Liver (tissue), 9 donors: Measurements from ENCODE around the gene TBC1D7. TPM values are rescaled to one million over a fixed set of nuclear protein-coding genes. Genes with fewer than 3 reads are reported as not detected.

Experiments
- DNase-seq: peaks from one replicate; pipeline ENCODE4 v3.0.0-alpha.2; 2017; ENCODE audit warnings: low spot score
- H3K27ac ChIP-seq, 2 donors: one replicate each; pipeline ENCODE4 v1.7.0; 2013; ENCODE audit warnings: inconsistent platforms in 2 of 2, low read length in 2 of 2, control low read depth in 1 of 2, low read depth in 1 of 2, mild to moderate bottlenecking in 1 of 2
- H3K27me3 ChIP-seq, 4 donors: one replicate each; pipeline versions ENCODE4 v1.6.1 to v1.7.0; 2013; ENCODE audit warnings: low read length in 3 of 4, inconsistent platforms in 1 of 4, mild to moderate bottlenecking in 1 of 4, moderate library complexity in 1 of 4; ENCODE audit not compliant: control insufficient read depth in 4 of 4, insufficient read depth in 4 of 4
- H3K36me3 ChIP-seq, 4 donors: one replicate each; pipeline versions ENCODE4 v1.6.1 to v1.7.0; 2013; ENCODE audit warnings: low read length in 3 of 4, mild to moderate bottlenecking in 3 of 4, low read depth in 1 of 4, moderate library complexity in 1 of 4; ENCODE audit not compliant: control insufficient read depth in 4 of 4, insufficient read depth in 3 of 4
- H3K4me1 ChIP-seq, 4 donors: one replicate each; pipeline versions ENCODE4 v1.6.1 to v1.7.0; 2013; ENCODE audit warnings: low read length in 3 of 4, mild to moderate bottlenecking in 3 of 4, moderate library complexity in 1 of 4; ENCODE audit not compliant: control insufficient read depth in 4 of 4, insufficient read depth in 4 of 4
- H3K4me3 ChIP-seq, 3 donors: one replicate each; pipeline versions ENCODE4 v1.6.1 to v1.7.0; 2013; ENCODE audit warnings: low read length in 3 of 3, control low read depth in 1 of 3, low read depth in 1 of 3, mild to moderate bottlenecking in 1 of 3
- H3K9ac ChIP-seq, 2 donors: one replicate each; pipeline ENCODE4 v1.7.0; 2013; ENCODE audit warnings: low read length in 2 of 2, mild to moderate bottlenecking in 2 of 2, moderate library complexity in 2 of 2, control low read depth in 1 of 2, low read depth in 1 of 2
- H3K9me3 ChIP-seq, 4 donors: one replicate each; pipeline versions ENCODE4 v1.6.1 to v1.7.0; 2013; ENCODE audit warnings: low read length in 3 of 4; ENCODE audit not compliant: control insufficient read depth in 4 of 4
- CTCF ChIP-seq: fragments of 150-350 bp; IDR thresholded peaks from 2 replicates; pipeline ENCODE4 v1.5.1; 2017; ENCODE audit warnings: improper control_type of control experiment, low read depth, low read length; ENCODE audit not compliant: missing input control
- EGR1 ChIP-seq, 2 donors: IDR thresholded peaks; 2 replicates each; pipeline ENCODE4 v1.6.1; 2016 to 2018; ENCODE audit warnings: antibody characterized with exemption in 2 of 2, low read depth in 2 of 2
- FOXA1 ChIP-seq: IDR thresholded peaks from 2 replicates; pipeline ENCODE4 v1.6.1; 2016; ENCODE audit warnings: antibody characterized with exemption
- FOXA2 ChIP-seq: IDR thresholded peaks from 2 replicates; pipeline ENCODE4 v1.6.1; 2016; ENCODE audit warnings: antibody characterized with exemption
- GABPA ChIP-seq, 2 donors: IDR thresholded peaks in 1 of 2; conservative IDR thresholded peaks in 1 of 2; 2 replicates each; pipeline ENCODE4 v1.6.1; 2016; ENCODE audit warnings: antibody characterized with exemption in 2 of 2, mild to moderate bottlenecking in 1 of 2, moderate library complexity in 1 of 2
- HNF4A ChIP-seq, 2 donors: conservative IDR thresholded peaks; 2 replicates each; pipeline ENCODE4 v1.6.1; 2016; ENCODE audit warnings: antibody characterized with exemption in 2 of 2, mild to moderate bottlenecking in 2 of 2
- HNF4G ChIP-seq: IDR thresholded peaks from 2 replicates; pipeline ENCODE4 v1.6.1; 2016; ENCODE audit warnings: antibody characterized with exemption
- MAX ChIP-seq: IDR thresholded peaks from 2 replicates; pipeline ENCODE4 v1.6.1; 2016; ENCODE audit warnings: antibody characterized with exemption
- NR2F2 ChIP-seq: IDR thresholded peaks from 2 replicates; pipeline ENCODE4 v1.6.1; 2016; ENCODE audit warnings: antibody characterized with exemption
- RAD21 ChIP-seq, 2 donors: IDR thresholded peaks; 2 replicates each; pipeline ENCODE4 v1.6.1; 2016; ENCODE audit warnings: antibody characterized with exemption in 2 of 2, mild to moderate bottlenecking in 2 of 2
- REST ChIP-seq: IDR thresholded peaks from 2 replicates; pipeline ENCODE4 v1.6.1; 2016; ENCODE audit warnings: antibody characterized with exemption, mild to moderate bottlenecking
- RXRA ChIP-seq, 2 donors: IDR thresholded peaks; 2 replicates each; pipeline ENCODE4 v1.6.1; 2017 to 2018; ENCODE audit warnings: antibody characterized with exemption in 2 of 2, mild to moderate bottlenecking in 1 of 2
- SP1 ChIP-seq: IDR thresholded peaks from 2 replicates; pipeline ENCODE4 v1.6.1; 2018; ENCODE audit warnings: antibody characterized with exemption, mild to moderate bottlenecking
- TAF1 ChIP-seq: conservative IDR thresholded peaks from 2 replicates; pipeline ENCODE4 v1.6.1; 2016; ENCODE audit warnings: antibody characterized with exemption, mild to moderate bottlenecking
- YY1 ChIP-seq: IDR thresholded peaks from 2 replicates; pipeline ENCODE4 v1.6.1; 2016; ENCODE audit warnings: antibody characterized with exemption, mild to moderate bottlenecking
- WGBS: extraction: QIAGEN DNeasy Blood & Tissue Kit; methylation state at CpG from one replicate; pipeline ENCODE4 v1.1.7; 2013; 5-methylcytosine and 5-hydroxymethylcytosine counted together
- polyA plus RNA-seq, 2 donors: library from polyadenylated mRNA; stranded (reverse) in 1 of 2; unstranded in 1 of 2; fragments of 200-250 nt in 1 of 2; fragments of >200 nt in 1 of 2; fragmentation: Nextera tagmentation in 1 of 2; extraction: Ambion mirVana in 1 of 2; gene quantifications; one replicate each; pipeline versions ENCODE4 v1.2.1 to v1.2.3, GENCODE V29; 2013 to 2015
- total RNA-seq, 2 donors: library from RNA; depleted of rRNA; stranded (reverse); fragments of >200 nt; gene quantifications; one replicate each; pipeline ENCODE4 v1.2.3, GENCODE V29; 2014
- TF ChIP-seq, protein P1 (sequence below): IDR thresholded peaks from 2 replicates; pipeline ENCODE4 v1.6.1; 2016; ENCODE audit warnings: antibody characterized with exemption
- donor health status: healthy.
- donor health status: healthy.
- donor health status: healthy.
- donor health status: healthy.
- donor health status: healthy.

TBC1D7 gene
- total and polyA plus RNA-seq, 4 donors = 9.6 to 18.8 (median 10.6) TPM

GRCh38 chr6:13296536-13296997 is 31.8 kb downstream of the TBC1D7 start:
- Histone ChIP-seq H3K36me3 (peaks cover 2 to 27% (median 16%) of the 10 kb centered on the region in 4 donors), H3K4me1 (no peaks in the 10 kb centered on the region), H3K27me3 (no peaks in the 10 kb centered on the region), H3K9me3 (no peaks in the 10 kb centered on the region), H3K9ac (no peak overlapping the region), H3K27ac (no peak overlapping the region), H3K4me3 (no peak overlapping the region)
- WGBS = 97% methylated on average over 9 of the region's 9 CpGs
- DNase-seq = no peak
- no peak for TF ChIP-seq FOXA2
- no peak for TF ChIP-seq REST
- no peak for TF ChIP-seq EGR1 (IDR thresholded peaks at IDR 0.05; ENCODE audit: low read depth in 2 of 2)
- TF ChIP-seq NR2F2 = no peak
- no peak for TF ChIP-seq HNF4A (conservative IDR thresholded peaks at IDR 0.05)
- TF ChIP-seq HNF4G = no peak
- no peak for TF ChIP-seq CTCF
- no peak for TF ChIP-seq RXRA (IDR thresholded peaks at IDR 0.05)
- no peak for TF ChIP-seq GABPA (IDR thresholded peaks at IDR 0.05 in 1 of 2, conservative IDR thresholded peaks at IDR 0.05 in 1 of 2)
- no peak for TF ChIP-seq RAD21 (IDR thresholded peaks at IDR 0.05)
- TF ChIP-seq, protein P1, sequence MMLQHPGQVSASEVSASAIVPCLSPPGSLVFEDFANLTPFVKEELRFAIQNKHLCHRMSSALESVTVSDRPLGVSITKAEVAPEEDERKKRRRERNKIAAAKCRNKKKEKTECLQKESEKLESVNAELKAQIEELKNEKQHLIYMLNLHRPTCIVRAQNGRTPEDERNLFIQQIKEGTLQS = no peak
- TF ChIP-seq TAF1 = no peak

DNA sequence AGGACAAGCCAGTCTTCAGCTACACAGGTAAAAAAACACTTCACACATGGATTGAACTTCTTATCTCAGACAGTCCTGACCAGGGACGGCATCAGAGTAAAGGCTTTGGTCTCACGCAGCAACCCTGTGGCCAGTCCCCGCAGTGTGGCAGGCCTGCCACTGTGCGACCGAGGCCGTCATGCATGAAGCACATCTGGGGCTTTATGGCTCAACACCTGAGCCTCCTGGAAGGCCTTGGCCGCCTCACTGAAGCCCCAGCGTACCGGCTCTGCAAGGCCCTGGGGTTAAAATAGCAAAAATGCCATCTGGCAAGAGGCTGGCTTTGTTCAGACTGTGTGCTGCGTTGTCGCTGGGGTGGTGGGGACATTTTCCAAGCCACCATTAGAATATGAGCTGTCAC is 32.8 kb downstream of the TBC1D7 start:
- Histone ChIP-seq H3K27ac (no peak overlapping the region), H3K9me3 (no peaks in the 10 kb centered on the region), H3K4me1 (no peaks in the 10 kb centered on the region), H3K9ac (no peak overlapping the region), H3K36me3 (peaks cover 3 to 27% (median 15%) of the 10 kb centered on the region in 4 donors), H3K4me3 (no peak overlapping the region), H3K27me3 (no peaks in the 10 kb centered on the region)
- DNase-seq = no peak
- TF ChIP-seq TAF1 (no peak), EGR1 (IDR thresholded peaks at IDR 0.05; ENCODE audit: low read depth in 2 of 2) (no peak), SP1 (no peak), YY1 (no peak), REST (no peak), MAX (no peak), FOXA1 (no peak)
- TF ChIP-seq, protein P1 = no peak
- 95% methylated on average over 11 of the region's 11 CpGs for WGBS
